Glutamatergic neuron (in vitro differentiated cells): ENCODE measurements around the gene SNX6. TPM values are rescaled to one million over a fixed set of nuclear protein-coding genes. Genes with fewer than 3 reads are reported as not detected.
"Not testable (repeated sequence)": the region's sequence is repeated elsewhere in the genome, so short reads cannot be mapped to it uniquely, and the experiment has no call there.

ENCODE experiments used
- DNase-seq: peaks from one replicate; pipeline ENCODE4 v3.0.0; 2022
- H3K27ac Mint-ChIP-seq: one replicate; pipeline ENCODE4 v1.8.0; 2020; ENCODE audit warnings: mild to moderate bottlenecking, mixed read lengths, inconsistent platforms; ENCODE audit not compliant: unreplicated experiment
- H3K27me3 Mint-ChIP-seq: one replicate; pipeline ENCODE4 v1.8.0; 2020; ENCODE audit warnings: mild to moderate bottlenecking, moderate library complexity, mixed read lengths, inconsistent platforms; ENCODE audit not compliant: unreplicated experiment
- H3K36me3 Mint-ChIP-seq: one replicate; pipeline ENCODE4 v1.8.0; 2020; ENCODE audit warnings: mild to moderate bottlenecking, mixed read lengths, inconsistent platforms; ENCODE audit not compliant: unreplicated experiment
- H3K4me1 Mint-ChIP-seq: one replicate; pipeline ENCODE4 v1.8.0; 2020; ENCODE audit warnings: mild to moderate bottlenecking, low read depth, mixed read lengths, inconsistent platforms; ENCODE audit not compliant: unreplicated experiment
- H3K4me3 Mint-ChIP-seq: one replicate; pipeline ENCODE4 v1.8.0; 2020; ENCODE audit warnings: mild to moderate bottlenecking, mixed read lengths, inconsistent platforms; ENCODE audit not compliant: unreplicated experiment
- H3K9me3 Mint-ChIP-seq: one replicate; pipeline ENCODE4 v1.8.0; 2020; ENCODE audit warnings: mild to moderate bottlenecking, moderate library complexity, mixed read lengths, inconsistent platforms; ENCODE audit not compliant: unreplicated experiment
- CTCF ChIP-seq: fragments of 200-600 bp; sonication (generic); IDR thresholded peaks from one replicate; pipeline ENCODE4 v1.5.0; 2021; ENCODE audit not compliant: partially characterized antibody, unreplicated experiment
- total RNA-seq: library from RNA; stranded (reverse); fragmentation: NEBNext Ultra II Directional; extraction: Animal tissue kit (Norgen Biotek cat#: 25700); gene quantifications from one replicate; pipeline ENCODE4 v1.2.1, GENCODE V29; 2021; ENCODE audit not compliant: unreplicated experiment

SNX6 gene
- total RNA-seq, 1 donor from 2014 or later: 71.3 TPM

- no peak for DNase-seq
- Mint-ChIP-seq H3K27ac (no peak overlapping the region), H3K9me3 (peaks cover 2% of the 10 kb centered on the region), H3K4me1 (no peaks in the 10 kb centered on the region), H3K36me3 (no peaks in the 10 kb centered on the region), H3K4me3 (no peak overlapping the region), H3K27me3 (peaks cover 2% of the 10 kb centered on the region)
- no peak for TF ChIP-seq CTCF
Measured at GRCh38 chr14:34649344-34649743, 19.4 kb upstream of the SNX6 start.

GRCh38 chr14:34646570-34647255 is 16.8 kb upstream of the SNX6 start:
- H3K4me3 Mint-ChIP-seq: no peak overlapping the region
- no peaks in the 10 kb centered on the region for H3K36me3 Mint-ChIP-seq

DNA sequence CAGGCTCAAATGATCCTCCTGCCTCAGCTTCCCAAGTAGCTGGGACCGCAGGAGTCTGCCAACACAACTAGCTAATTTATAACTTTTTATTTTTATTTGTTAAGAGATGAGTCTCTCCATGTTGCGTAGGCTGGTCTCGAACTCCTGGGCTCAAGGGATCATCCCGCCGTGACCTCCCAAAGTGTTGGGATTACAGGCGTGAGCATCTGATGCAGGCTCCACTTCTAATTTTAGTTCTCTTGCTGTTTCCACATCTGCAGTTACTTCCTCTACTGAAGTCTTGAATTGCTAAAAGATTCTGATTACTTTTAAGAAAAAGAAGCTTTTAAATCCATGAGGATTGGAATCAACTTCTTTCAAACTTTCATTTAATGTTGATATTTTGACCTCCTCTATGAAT is 13.4 kb upstream of the SNX6 start:
- peaks cover 2% of the 10 kb centered on the region for H3K27me3 Mint-ChIP-seq
- no peak overlapping the region for H3K27ac Mint-ChIP-seq
- no peak for TF ChIP-seq CTCF
- H3K9me3 Mint-ChIP-seq: peaks cover 4% of the 10 kb centered on the region
- no peaks in the 10 kb centered on the region for H3K36me3 Mint-ChIP-seq
- no peak overlapping the region for H3K4me3 Mint-ChIP-seq
- DNase-seq: no peak
- peaks cover 2% of the 10 kb centered on the region for H3K4me1 Mint-ChIP-seq

More at GRCh38 chr14:34646570-34647255, 16.8 kb upstream of the SNX6 start:
- H3K27me3 Mint-ChIP-seq: peaks cover 4% of the 10 kb centered on the region
- H3K27ac Mint-ChIP-seq: no peak overlapping the region
- TF ChIP-seq CTCF: no peak
- H3K4me1 Mint-ChIP-seq: no peaks in the 10 kb centered on the region
- peaks cover 4% of the 10 kb centered on the region for H3K9me3 Mint-ChIP-seq
- DNase-seq: no peak

- no peak overlapping the region for H3K27ac Mint-ChIP-seq
- H3K4me1 Mint-ChIP-seq: peaks cover 2% of the 10 kb centered on the region
- H3K36me3 Mint-ChIP-seq: no peaks in the 10 kb centered on the region
- H3K4me3 Mint-ChIP-seq: no peak overlapping the region
- H3K27me3 Mint-ChIP-seq: peaks cover 2% of the 10 kb centered on the region
- no peak for TF ChIP-seq CTCF
- H3K9me3 Mint-ChIP-seq: peaks cover 2% of the 10 kb centered on the region
- DNase-seq: no peak
Measured at GRCh38 chr14:34642595-34642994, 12.6 kb upstream of the SNX6 start.

GRCh38 chr14:34640826-34641225 is 10.9 kb upstream of the SNX6 start:
- Mint-ChIP-seq H3K4me1 (peaks cover 2% of the 10 kb centered on the region), H3K27me3 (peaks cover 2% of the 10 kb centered on the region), H3K4me3 (no peak overlapping the region), H3K36me3 (no peaks in the 10 kb centered on the region), H3K9me3 (peaks cover 2% of the 10 kb centered on the region), H3K27ac (no peak overlapping the region)
- no peak for TF ChIP-seq CTCF
- no peak for DNase-seq

GRCh38 chr14:34634360-34634771 is 4.4 kb upstream of the SNX6 start:
- H3K27ac Mint-ChIP-seq, H3K9me3 Mint-ChIP-seq, H3K4me1 Mint-ChIP-seq, H3K27me3 Mint-ChIP-seq, H3K36me3 Mint-ChIP-seq, H3K4me3 Mint-ChIP-seq, DNase-seq: not testable (repeated sequence)
